ENCODE measurements around the gene SYT9.

The SYT9 gene, protein sequence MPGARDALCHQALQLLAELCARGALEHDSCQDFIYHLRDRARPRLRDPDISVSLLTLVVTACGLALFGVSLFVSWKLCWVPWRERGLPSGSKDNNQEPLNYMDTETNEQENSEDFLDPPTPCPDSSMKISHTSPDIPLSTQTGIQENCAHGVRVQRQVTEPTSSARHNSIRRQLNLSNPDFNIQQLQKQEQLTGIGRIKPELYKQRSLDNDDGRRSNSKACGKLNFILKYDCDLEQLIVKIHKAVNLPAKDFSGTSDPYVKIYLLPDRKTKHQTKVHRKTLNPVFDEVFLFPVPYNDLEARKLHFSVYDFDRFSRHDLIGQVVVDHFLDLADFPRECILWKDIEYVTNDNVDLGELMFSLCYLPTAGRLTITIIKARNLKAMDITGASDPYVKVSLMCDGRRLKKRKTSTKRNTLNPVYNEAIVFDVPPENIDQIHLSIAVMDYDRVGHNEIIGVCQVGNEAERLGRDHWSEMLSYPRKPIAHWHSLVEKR

GRCh38 chr11:7251836-7252682, at the start of gene SYT9:
TSS of gene SYT9 (plus strand) at chr11:7251904. CDS start at chr11:7252187, 283 bp downstream.
- no peak for DNase-seq (ENCODE audit: low read depth)

GRCh38 chr11:7202412-7202811, 49.3 kb upstream of the SYT9 start:
- no peak for DNase-seq (ENCODE audit: low read depth)

- DNase-seq (ENCODE audit: low read depth): no peak
Measured at GRCh38 chr11:7204778-7205177, 46.9 kb upstream of the SYT9 start.

DNA sequence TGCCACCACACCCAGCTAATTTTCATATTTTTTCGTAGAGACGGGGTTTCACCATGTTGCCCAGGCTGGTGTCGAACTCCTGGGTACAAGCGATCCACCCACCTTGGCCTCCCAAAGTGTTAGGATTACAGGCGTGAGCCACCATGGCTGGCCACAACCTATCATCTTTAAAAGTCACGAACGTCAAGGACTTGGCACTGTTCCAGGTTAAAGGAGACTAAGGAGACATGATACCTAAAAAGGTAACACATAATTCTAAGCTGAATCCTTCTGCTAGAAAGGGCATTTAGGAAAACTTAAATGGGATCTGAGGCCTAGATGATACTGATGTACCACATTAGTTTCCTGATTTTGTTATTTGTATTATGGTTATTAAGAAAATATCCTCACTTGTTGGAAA, 43.3 kb upstream of the SYT9 start:
- no peak for DNase-seq (ENCODE audit: low read depth)

DNA sequence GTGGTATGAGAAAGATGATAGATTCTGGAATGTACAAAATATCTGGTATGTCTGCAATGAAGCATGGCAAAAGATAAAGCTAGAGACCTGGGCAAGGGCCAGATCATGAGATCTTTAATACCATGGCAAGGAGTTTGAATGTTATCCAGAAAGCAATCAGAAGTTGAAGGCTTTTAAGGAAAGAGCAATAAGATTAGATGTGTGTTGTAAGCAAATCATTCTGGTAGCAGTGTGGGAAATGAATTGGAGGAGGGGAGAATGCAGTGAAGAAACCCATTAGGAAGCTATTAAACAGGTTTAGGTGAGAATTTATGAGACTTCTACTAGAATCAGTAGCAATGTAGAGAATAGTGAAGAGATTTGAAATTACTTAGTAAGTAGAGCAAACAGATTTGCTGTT, 32.2 kb upstream of the SYT9 start:
- no peak for DNase-seq (ENCODE audit: low read depth)

GRCh38 chr11:7220636-7221035, 31.1 kb upstream of the SYT9 start:
- DNase-seq (ENCODE audit: low read depth): no peak

- DNase-seq (ENCODE audit: low read depth): no peak
Measured at GRCh38 chr11:7222619-7223018, 29.1 kb upstream of the SYT9 start.

GRCh38 chr11:7239877-7240276, 11.8 kb upstream of the SYT9 start:
- no peak for DNase-seq (ENCODE audit: low read depth)

DNA sequence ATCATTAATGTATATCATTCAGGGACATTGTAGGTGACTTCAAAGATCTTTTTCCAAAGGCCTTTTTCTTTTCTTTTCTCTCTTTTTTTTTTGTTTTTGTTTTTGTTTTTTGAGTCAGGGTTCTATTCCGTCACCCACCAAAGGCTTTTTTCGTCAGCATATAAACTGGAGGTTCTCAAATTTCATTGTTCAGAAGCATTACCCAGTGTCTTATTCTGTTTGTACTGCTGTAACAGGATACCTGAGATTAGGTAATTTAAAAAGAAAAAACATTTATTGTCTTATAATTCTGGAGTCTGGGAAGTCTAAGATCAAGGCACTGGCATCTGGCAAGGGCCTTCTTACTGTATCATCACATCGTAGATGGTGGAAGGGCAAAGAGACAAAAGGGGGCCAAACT, 6.4 kb upstream of the SYT9 start:
- no peak for DNase-seq (ENCODE audit: low read depth)

DNA sequence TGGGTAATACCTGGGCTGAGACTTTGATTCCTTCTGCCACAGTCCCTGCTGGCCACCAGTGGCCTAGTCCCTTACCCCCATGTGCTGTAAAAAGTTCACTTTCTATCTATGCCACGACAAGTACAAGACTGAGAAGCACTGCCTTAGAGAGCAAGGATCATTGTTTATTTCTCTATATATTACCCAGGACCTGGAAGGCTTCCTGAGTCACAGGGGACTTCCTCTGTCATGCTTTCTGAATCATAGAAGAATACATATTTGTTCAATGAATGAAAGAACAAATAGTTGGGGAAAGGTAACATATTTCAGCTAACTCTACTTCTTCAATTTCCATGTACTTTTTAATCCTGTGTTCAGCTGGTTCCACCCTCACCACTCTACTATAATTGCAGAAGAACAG, 5.5 kb upstream of the SYT9 start:
- DNase-seq (ENCODE audit: low read depth): no peak

DNA sequence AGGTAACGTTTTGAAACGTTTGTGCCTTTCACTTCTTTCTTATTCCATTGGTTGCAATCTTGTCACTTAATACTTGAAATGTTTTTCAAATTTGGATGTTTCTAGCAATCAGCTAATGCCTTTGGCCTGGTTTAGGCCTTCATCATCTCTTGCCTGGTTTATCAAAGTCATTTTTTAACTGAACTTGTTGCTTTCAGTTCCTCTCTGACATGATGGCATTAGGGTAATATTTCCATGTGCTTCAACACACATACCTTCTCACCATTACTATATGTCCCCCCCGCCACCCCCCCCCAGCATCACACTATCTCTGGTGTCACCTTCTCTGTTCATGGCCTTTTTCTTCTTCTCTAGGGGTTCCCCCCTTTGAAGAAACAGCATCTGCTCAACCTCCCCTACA, 1.5 kb upstream of the SYT9 start:
- no peak for DNase-seq (ENCODE audit: low read depth)

DNA sequence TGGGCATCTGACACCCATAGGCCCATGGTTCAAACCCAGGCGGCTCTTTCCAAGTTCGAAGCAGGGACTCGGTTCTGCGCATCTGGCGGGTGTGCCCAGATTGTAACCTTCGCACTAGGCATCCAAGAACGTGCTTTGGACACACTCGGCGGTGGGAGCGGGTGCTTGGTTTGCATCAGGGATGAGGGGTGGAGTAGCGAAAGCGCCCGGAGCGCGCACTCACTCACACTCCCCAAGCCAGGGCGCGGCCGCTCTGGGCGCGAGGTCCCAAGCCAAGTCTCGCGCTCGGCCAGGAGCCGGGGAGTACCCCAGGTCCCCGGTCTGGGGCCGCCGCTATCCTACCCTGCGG, 243 bp upstream of the SYT9 start:
- no peak for DNase-seq (ENCODE audit: low read depth)

DNA sequence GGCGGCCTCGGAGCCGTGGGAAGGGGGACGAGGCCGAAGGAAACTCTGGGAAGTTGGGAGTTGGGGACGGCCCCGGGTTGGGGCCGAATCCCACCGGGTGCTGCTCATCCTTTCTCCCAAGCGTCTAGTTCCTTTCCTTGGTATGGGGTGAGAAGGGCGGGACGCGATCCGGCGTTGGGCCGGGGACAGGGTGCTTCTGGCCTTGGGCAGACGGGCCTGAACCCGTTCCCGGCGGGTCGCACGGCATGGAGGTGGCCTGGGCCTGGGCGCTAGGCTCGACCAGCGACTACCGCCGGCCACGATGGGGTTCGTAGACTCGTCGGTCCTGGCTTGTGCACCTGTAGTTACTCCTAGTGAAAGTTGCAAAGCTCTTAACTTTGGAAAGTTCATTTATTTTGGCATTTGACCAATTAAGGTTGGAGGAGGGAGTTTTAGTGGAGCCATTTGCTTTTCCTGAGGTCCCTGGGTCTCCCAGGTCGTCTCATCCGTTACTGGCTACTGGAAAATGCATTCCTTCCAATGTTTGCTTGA, 1.0 kb downstream of the SYT9 start:
- DNase-seq (ENCODE audit: low read depth): no peak

GRCh38 chr11:7253800-7254199, 2.1 kb downstream of the SYT9 start:
- no peak for DNase-seq (ENCODE audit: low read depth)

DNA sequence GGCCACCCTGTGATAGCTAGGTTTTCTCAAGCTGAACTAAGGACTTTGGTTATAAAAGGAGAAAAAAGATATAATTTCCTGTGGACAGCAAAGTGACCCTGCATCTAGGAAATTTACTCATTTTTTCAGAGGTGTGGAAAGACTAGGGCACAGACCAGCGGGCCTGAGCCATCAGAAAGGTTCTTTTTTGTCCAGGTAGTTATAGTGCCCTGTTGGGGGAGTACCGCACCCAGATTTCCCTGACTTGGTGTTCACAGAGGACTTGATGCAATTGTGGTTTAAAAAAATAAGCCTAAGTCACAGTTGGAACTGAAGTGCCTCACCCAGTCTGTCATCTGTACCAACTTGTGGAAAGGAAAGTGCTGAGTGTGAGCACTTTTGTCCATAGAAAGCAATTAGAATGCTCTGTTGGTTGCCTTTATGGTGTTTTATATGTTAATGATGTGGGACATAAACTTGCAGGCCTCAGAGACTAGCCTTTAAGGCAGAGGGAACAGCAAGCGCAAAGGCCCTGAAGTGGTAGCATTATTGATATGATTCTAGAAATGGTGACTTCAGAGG, 3.1 kb downstream of the SYT9 start:
- no peak for DNase-seq (ENCODE audit: low read depth)

DNA sequence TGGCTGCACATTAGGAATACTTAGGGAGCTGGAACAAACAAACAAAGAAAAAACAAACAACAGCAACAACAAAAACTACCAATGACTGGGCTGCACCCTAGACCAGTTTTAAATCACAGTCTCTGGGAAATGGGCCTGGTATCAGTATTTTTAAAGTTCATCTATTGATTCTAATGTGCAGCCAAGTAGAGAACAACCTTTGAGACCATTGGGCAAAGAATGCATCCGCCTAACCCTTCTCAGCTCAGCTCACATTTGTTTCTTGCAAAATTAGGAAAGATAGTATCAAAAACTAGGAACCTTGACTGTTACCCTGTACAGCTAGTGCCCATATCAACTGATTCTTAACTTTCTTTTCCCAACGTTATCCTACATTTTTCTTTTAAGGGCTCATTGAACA, 5.2 kb downstream of the SYT9 start:
- no peak for DNase-seq (ENCODE audit: low read depth)

DNA sequence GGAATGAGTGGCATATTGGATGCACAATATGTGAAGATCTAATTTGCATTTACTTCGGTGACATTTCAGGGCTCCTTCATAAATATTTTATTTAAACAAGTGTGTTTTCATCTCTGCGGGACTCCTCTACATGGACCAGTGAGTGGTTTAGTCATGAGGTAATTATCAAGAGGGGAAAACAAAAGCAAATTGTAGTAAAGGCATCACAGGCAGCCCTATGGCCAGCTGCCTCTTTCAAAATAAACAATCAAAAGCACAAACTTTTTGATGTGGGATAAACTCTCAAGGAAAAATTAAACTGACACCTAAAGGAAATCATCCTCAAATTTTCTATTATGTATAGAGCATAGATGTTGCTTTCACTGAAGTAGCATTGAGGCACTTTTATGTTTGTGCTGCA, 6.0 kb downstream of the SYT9 start:
- DNase-seq (ENCODE audit: low read depth): no peak

GRCh38 chr11:7261578-7261977, 9.9 kb downstream of the SYT9 start:
- no peak for DNase-seq (ENCODE audit: low read depth)

- DNase-seq (ENCODE audit: low read depth): no peak
Measured at GRCh38 chr11:7262672-7263071, 11.0 kb downstream of the SYT9 start.

DNA sequence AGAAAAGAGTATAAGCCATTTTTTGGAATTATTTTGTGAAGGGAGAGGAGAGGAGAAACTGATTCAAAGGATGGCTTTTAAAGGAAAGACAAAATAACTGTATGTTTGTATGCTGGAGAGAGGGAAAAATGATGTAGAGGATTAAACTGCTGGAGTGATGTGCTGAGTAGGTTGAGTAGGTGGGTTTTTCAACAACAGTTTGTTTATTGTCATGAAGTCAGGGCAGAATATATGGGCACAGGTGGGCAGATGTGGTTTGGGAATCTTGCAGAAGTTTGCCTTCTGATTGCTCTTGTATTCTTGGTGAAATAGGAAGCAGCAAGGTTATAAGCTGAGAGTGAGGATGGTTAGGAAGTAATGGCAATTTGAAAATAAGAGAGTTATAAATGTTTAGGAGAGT, 12.1 kb downstream of the SYT9 start:
- DNase-seq (ENCODE audit: low read depth): no peak

GRCh38 chr11:7268758-7269157, 17.1 kb downstream of the SYT9 start:
- DNase-seq (ENCODE audit: low read depth): no peak

DNA sequence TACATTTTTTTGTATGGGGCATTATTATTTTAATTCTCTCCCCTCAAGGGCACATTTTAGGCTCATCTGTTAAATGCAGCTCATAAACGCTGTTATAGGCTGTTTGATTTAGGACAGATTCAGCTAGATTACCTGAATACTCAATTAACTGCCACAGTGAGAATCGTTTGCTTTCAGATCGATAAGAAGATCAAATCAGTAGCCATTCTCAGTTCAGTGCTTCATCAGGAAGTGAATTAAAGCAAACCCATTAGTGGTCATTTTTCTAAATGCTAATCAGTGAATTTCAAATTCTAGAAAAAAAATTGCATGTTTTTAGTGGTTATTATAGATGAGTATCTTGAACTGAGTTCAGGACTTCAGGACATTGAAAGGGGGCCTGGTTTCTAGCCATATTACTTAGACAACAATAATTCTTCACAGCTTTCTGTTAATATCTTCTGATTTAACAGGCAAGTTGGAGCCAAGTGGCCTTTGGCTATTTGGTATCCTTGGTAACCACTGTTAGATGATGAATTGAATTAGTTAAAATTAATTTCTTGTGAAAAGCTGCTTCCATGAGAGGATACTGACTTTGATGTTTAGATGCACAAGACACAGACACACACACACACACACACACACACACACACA, 18.6 kb downstream of the SYT9 start:
- no peak for DNase-seq (ENCODE audit: low read depth)
